SU-DHL-6 (cell line): ENCODE measurements around the gene SNAPIN.

Experiments
- H2AFZ ChIP-seq: fragments of 200-600 bp; sonication (generic); 2 replicates; pipeline ENCODE4 v1.6.1; 2014; ENCODE audit warnings: low read depth, mild to moderate bottlenecking, moderate library complexity, mixed read lengths, antibody characterized with exemption, low read length; ENCODE audit not compliant: severe bottlenecking
- H3F3A ChIP-seq: fragments of 200-600 bp; shearing (Covaris generic); 2 replicates; pipeline ENCODE4 v1.6.0; 2016; ENCODE audit warnings: antibody characterized with exemption, mild to moderate bottlenecking; ENCODE audit not compliant: insufficient read depth
- H3K27ac ChIP-seq: fragments of 200-600 bp; sonication (generic); 2 replicates; pipeline ENCODE4 v1.5.1; 2016; ENCODE audit warnings: low read depth, mild to moderate bottlenecking, low read length, moderate library complexity, mixed read lengths
- H3K27me3 ChIP-seq: fragments of 200-600 bp; sonication (generic), shearing (Covaris generic); 2 replicates; pipeline ENCODE4 v1.6.0; 2014; ENCODE audit warnings: mild to moderate bottlenecking, low read length
- H3K36me3 ChIP-seq: fragments of 200-600 bp; sonication (generic); 2 replicates; pipeline ENCODE4 v1.6.1; 2014; ENCODE audit warnings: mild to moderate bottlenecking, low read length, mixed read lengths
- H3K4me2 ChIP-seq: fragments of 300-600, 200-600 bp; shearing (Covaris generic), sonication (generic); 2 replicates; pipeline ENCODE4 v1.6.0; 2014; ENCODE audit warnings: low read length, low read depth, mild to moderate bottlenecking; ENCODE audit not compliant: poor library complexity, severe bottlenecking
- H3K4me3 ChIP-seq: fragments of 200-600 bp; sonication (generic); 2 replicates; pipeline ENCODE4 v1.5.1; 2014; ENCODE audit warnings: antibody characterized with exemption, low read length, mild to moderate bottlenecking, mixed read lengths; ENCODE audit not compliant: insufficient read depth, poor library complexity, severe bottlenecking
- H3K79me2 ChIP-seq: fragments of 200-600 bp; sonication (generic); 2 replicates; pipeline ENCODE4 v1.6.1; 2014; ENCODE audit warnings: mild to moderate bottlenecking, low read length, moderate library complexity; ENCODE audit not compliant: insufficient read depth
- H3K9ac ChIP-seq: fragments of 200-600 bp; sonication (generic); 2 replicates; pipeline ENCODE4 v1.7.0; 2014; ENCODE audit warnings: mild to moderate bottlenecking, low read length
- H3K9me2 ChIP-seq: fragments of 200-600 bp; sonication (generic); replicated peaks from 2 replicates; pipeline ENCODE4 v1.6.1; 2014; ENCODE audit warnings: low read length; ENCODE audit not compliant: insufficient read depth
- H3K9me3 ChIP-seq: fragments of 200-600 bp; sonication (generic); 2 replicates; pipeline ENCODE4 v1.6.1; 2014; ENCODE audit warnings: low read length, mixed read lengths; ENCODE audit not compliant: insufficient read depth
- H4K20me1 ChIP-seq: fragments of 200-600 bp; sonication (generic); 2 replicates; pipeline ENCODE4 v1.6.1; 2014; ENCODE audit warnings: low read depth, mild to moderate bottlenecking, antibody characterized with exemption, low read length, moderate library complexity, mixed read lengths
- EZH2phosphoT487 ChIP-seq: fragments of 200-600 bp; sonication (generic), shearing (Covaris generic); conservative IDR thresholded peaks from 2 replicates; pipeline ENCODE4 v1.6.1; 2018; ENCODE audit warnings: mild to moderate bottlenecking, antibody characterized with exemption, low read length, moderate library complexity, mixed read lengths
- TF ChIP-seq, protein P1 (sequence below): fragments of 200-600 bp; sonication (generic); IDR thresholded peaks from one replicate; pipeline ENCODE4 v1.5.1; 2017; ENCODE audit warnings: antibody characterized with exemption, mild to moderate bottlenecking, low read length, moderate library complexity; ENCODE audit not compliant: insufficient read depth, poor library complexity, severe bottlenecking

The SNAPIN gene

DNA sequence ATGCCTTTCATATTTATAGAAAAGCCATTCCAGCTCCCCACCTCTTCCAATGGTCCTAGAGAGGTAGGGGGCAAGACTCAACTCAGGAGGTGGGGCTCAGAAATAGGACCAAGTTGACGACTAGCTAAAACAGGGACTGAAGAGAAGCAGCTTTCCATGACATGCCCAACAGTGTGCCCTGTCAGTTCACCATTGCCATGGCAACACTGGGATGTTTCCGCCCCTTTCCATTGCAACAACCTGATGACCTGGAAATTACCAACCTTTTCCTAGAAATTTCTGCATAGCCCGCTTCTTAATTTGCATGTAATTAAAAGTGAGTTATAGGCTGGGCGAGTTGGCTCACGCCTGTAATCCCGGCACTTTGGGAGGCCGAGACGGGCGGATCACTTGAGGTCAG, 47.0 kb downstream of the SNAPIN start:
- no peaks in the 10 kb centered on the region for H3K9me2 ChIP-seq
- no peak overlapping the region for H3K4me3 ChIP-seq
- no peaks in the 10 kb centered on the region for H3K27me3 ChIP-seq
- no peaks in the 10 kb centered on the region for H3K9me3 ChIP-seq
- TF ChIP-seq EZH2phosphoT487 = no peak
- TF ChIP-seq, protein P1, sequence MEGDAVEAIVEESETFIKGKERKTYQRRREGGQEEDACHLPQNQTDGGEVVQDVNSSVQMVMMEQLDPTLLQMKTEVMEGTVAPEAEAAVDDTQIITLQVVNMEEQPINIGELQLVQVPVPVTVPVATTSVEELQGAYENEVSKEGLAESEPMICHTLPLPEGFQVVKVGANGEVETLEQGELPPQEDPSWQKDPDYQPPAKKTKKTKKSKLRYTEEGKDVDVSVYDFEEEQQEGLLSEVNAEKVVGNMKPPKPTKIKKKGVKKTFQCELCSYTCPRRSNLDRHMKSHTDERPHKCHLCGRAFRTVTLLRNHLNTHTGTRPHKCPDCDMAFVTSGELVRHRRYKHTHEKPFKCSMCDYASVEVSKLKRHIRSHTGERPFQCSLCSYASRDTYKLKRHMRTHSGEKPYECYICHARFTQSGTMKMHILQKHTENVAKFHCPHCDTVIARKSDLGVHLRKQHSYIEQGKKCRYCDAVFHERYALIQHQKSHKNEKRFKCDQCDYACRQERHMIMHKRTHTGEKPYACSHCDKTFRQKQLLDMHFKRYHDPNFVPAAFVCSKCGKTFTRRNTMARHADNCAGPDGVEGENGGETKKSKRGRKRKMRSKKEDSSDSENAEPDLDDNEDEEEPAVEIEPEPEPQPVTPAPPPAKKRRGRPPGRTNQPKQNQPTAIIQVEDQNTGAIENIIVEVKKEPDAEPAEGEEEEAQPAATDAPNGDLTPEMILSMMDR = no peak
- no peak overlapping the region for H3K9ac ChIP-seq
- no peaks in the 10 kb centered on the region for H3K36me3 ChIP-seq
- H3K79me2 ChIP-seq = no peaks in the 10 kb centered on the region
- no peaks in the 10 kb centered on the region for H3F3A ChIP-seq
- no peak overlapping the region for H3K4me2 ChIP-seq
- no peak overlapping the region for H2AFZ ChIP-seq
- H3K27ac ChIP-seq = no peak overlapping the region
- no peaks in the 10 kb centered on the region for H4K20me1 ChIP-seq

DNA sequence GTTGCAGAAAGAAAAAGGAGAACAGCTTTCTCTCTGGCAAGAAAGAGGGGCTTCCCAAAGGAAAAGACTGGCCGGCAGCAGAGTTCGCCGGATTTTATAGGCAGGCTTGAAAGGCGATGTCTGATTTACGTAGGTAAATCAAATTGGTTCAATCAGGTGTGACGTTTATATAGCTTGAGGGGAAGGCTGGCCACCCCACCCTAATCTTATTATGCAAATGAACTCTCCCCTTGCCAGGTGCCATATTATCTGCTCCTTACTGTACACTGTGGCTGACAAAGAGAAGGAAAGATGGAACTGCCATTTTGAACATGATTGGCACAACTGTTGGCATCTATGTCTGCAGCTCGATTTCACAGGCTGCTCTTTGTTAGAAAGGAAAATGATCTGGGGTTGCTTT, 52.5 kb downstream of the SNAPIN start:
- Histone ChIP-seq H3K27ac (no peak overlapping the region), H3K9me3 (no peaks in the 10 kb centered on the region), H3K4me3 (no peak overlapping the region), H3K9ac (no peak overlapping the region), H3F3A (no peaks in the 10 kb centered on the region), H3K36me3 (no peaks in the 10 kb centered on the region), H4K20me1 (no peaks in the 10 kb centered on the region), H3K4me2 (no peak overlapping the region), H3K79me2 (no peaks in the 10 kb centered on the region), H3K9me2 (no peaks in the 10 kb centered on the region), H2AFZ (no peak overlapping the region), H3K27me3 (no peaks in the 10 kb centered on the region)
- no peak for TF ChIP-seq EZH2phosphoT487
- TF ChIP-seq, protein P1 = no peak
